Measurements from ENCODE around the gene SCD.

The SCD gene

GRCh38 chr10:100382553-100382952 lies 35.5 kb downstream of the SCD start:
- in situ Hi-C loops (cut with HindIII; ENCODE audit: low sequenced_read_pairs) = no loop called here

DNA sequence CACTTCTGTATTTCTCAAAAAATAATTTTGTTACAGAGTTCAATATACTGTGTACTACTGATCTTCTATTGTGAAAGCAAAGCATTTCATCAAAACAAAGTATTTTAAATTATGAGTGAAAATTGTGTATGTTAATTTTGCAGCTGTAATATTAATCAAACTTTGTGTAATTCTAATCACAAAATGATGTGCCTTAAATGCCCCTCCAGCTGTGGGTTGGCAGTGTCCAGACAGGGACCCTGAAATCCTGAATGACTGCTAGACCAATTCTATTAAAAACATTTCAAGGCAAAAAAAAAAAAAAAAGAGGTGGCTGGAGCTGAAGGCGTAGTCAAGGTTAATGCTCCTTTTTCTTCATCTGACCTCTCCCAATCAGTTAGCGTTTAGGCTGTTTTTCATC lies 36.2 kb downstream of the SCD start:
- in situ Hi-C loops (cut with HindIII; ENCODE audit: low sequenced_read_pairs) = no loop called here

DNA sequence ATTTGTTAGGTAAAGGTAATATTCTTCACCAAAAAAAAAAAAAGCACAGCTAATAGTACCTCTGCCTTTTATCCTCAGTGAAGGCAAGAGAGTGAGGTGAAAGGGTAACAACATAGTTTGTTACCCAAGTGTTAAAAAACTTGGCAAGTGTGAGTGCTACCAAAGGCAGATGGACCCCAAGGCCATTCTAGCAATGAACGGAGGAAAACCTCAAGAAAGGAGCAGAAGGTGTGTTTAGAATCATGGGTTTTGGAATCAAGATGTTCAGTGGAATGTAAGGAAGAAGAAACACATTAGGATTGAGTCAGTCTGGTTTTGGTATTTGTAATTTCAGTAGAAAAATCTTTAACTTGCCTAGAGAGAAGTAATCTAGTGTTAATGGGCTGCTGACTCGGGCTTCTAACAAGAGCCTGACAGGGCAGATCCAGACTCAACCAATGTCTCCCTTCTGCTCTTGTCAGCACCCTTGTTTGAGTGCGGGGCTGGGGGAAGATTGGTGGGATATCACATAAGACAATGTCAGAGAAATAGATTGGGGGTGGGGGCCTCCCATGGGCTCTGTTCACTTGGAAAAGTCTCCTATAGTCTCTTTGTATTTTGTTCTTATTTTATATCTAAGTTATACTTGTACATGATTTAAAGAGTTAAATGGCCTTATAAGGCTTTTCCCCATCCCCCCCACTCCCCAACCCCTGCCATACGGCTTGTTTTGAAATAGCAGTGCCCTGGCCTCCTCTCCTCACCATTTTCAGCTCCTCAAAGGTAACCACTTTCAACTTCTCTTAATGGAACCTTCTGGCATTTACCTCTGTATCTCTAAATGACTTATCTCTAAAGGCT lies 44.4 kb downstream of the SCD start:
- in situ Hi-C loops (cut with HindIII; ENCODE audit: low sequenced_read_pairs) = no loop called here

DNA sequence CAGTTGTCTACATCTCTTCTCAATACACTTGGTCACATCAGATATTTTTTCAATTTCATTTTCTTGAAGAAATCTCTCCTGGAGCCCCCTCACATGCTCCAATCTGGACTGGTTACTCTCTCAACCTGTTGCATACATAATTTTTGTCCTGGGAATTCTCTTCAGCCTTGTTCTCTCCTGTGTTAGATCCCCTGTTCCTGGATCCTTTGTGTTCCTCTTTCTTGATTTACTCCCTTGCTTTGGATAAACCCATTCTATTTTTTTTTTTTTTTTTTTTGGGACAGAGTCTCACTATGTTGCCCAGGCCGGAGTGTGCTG lies 45.6 kb downstream of the SCD start:
- in situ Hi-C loops (cut with HindIII; ENCODE audit: low sequenced_read_pairs) = no loop called here

GRCh38 chr10:100395626-100396025 lies 48.6 kb downstream of the SCD start:
- in situ Hi-C loops (cut with HindIII; ENCODE audit: low sequenced_read_pairs) = no loop called here

DNA sequence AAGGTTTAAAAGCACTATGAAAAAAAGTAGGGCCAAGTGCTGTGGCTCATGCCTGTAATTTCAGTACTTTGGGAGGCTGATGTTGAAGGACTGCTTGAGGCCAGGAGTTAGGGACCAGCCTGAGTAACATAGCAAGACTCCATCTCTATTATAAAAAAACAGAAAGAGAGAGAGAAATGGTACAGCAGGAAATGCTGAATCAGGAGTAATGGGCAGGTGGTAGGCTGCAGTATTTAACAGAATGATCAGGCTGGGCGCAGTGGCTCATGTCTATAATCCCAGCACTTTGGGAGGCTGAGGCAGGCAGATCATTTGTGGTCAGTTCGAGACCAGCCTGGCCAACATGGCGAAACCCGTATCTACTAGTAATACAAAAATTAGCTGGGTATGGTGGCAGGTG lies 49.6 kb downstream of the SCD start:
- in situ Hi-C loops (cut with HindIII; ENCODE audit: low sequenced_read_pairs) = no loop called here

- in situ Hi-C loops (cut with HindIII; ENCODE audit: low sequenced_read_pairs) = no loop called here
Observed at GRCh38 chr10:100401631-100402328, 54.7 kb downstream of the SCD start.

GRCh38 chr10:100403734-100404133 lies 56.7 kb downstream of the SCD start:
- in situ Hi-C loops (cut with HindIII; ENCODE audit: low sequenced_read_pairs) = no loop called here

DNA sequence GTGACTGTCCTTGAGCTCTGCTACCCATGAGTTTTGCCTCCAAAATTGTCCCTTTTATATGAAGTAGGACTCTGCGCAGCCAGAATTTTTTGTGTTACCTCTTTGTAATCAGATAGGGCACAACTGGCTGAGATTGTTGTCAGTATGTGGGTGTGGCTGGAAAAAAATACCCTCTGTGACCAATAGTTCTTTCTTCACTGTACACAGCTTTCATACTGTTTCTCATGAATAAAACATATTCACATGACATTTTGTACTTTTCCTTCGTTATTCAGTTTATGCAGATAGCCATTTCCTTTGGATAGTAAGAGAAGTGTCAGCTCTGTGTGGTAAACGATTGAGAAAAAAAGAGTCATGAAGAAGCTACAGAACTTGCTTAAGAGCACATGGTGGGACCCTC lies 66.1 kb downstream of the SCD start:
- in situ Hi-C loops (cut with HindIII; ENCODE audit: low sequenced_read_pairs) = no loop called here
